PC-9 (cell line): ENCODE results near the gene ZNF609. TPM values are rescaled to one million over a fixed set of nuclear protein-coding genes. Genes with fewer than 3 reads are reported as not detected.

Source experiments
- BruUV-seq: library from RNA; stranded (reverse); fragments of 400-500 nt; replicated peaks from 2 replicates; lab custom pipeline; 2021; lab: Mats Ljungman, UMichigan
- CTCF ChIA-PET: fragments of 300-600 bp; sonication (Branson Sonifier 250); formaldehyde crosslinking; loops from one replicate; lab custom pipeline; 2022; ENCODE audit warnings: antibody characterized with exemption; lab: Charles Lee
- POLR2A ChIA-PET: fragments of 300-600 bp; sonication (Branson Sonifier 250); formaldehyde crosslinking; loops from one replicate; lab custom pipeline; 2022; ENCODE audit warnings: antibody characterized with exemption; ENCODE audit not compliant: unreplicated experiment; lab: Charles Lee
- DNase-seq, 2 experiments: peaks; one replicate each; pipeline versions ENCODE4 v3.0.0 to v3.0.0-alpha.2; 2015 to 2022; ENCODE audit warnings: mixed read lengths in 1 of 2
- H2AFZ ChIP-seq: fragments of 200-600 bp; sonication (generic); 2 replicates; pipeline ENCODE4 v1.8.1; 2017; ENCODE audit warnings: antibody characterized with exemption
- H3F3A ChIP-seq: fragments of 200-600 bp; sonication (generic); 2 replicates; pipeline ENCODE4 v1.8.1; 2017; ENCODE audit warnings: antibody characterized with exemption, mild to moderate bottlenecking, low read depth; ENCODE audit not compliant: insufficient read depth
- H3K27ac ChIP-seq: fragments of 200-600 bp; sonication (generic); 2 replicates; pipeline ENCODE4 v1.6.1; 2016; ENCODE audit warnings: mixed run types
- H3K27me3 ChIP-seq: fragments of 200-600 bp; sonication (generic); 2 replicates; pipeline ENCODE4 v1.6.1; 2016; ENCODE audit warnings: low read depth, mixed run types; ENCODE audit not compliant: insufficient read depth
- H3K36me3 ChIP-seq: fragments of 200-600 bp; sonication (generic); 2 replicates; pipeline ENCODE4 v1.6.1; 2016; ENCODE audit warnings: low read depth, mixed run types
- H3K4me1 ChIP-seq: fragments of 200-600 bp; sonication (generic); replicated peaks from 2 replicates; pipeline ENCODE4 v1.6.1; 2016; ENCODE audit warnings: mixed run types; ENCODE audit not compliant: insufficient read depth
- H3K4me2 ChIP-seq: fragments of 200-600 bp; sonication (generic); 2 replicates; pipeline ENCODE4 v1.6.1; 2017; ENCODE audit warnings: mixed run types
- H3K4me3 ChIP-seq: fragments of 200-600 bp; sonication (generic); 2 replicates; pipeline ENCODE4 v1.6.1; 2016; ENCODE audit warnings: mixed run types
- H3K79me2 ChIP-seq: fragments of 200-600 bp; sonication (generic); 2 replicates; pipeline ENCODE4 v1.6.1; 2017; ENCODE audit warnings: low read depth, mixed run types
- H3K9me2 ChIP-seq: fragments of 200-600 bp; sonication (generic); 2 replicates; pipeline ENCODE4 v1.8.1; 2017; ENCODE audit warnings: mild to moderate bottlenecking; ENCODE audit not compliant: insufficient read depth
- H3K9me3 ChIP-seq: fragments of 200-600 bp; sonication (generic); 2 replicates; pipeline ENCODE4 v1.8.1; 2016; ENCODE audit warnings: low read depth; ENCODE audit not compliant: insufficient read depth
- H4K20me1 ChIP-seq: fragments of 200-600 bp; sonication (generic); 2 replicates; pipeline ENCODE4 v1.8.1; 2017; ENCODE audit not compliant: insufficient read depth
- CTCF ChIP-seq: fragments of 200-600 bp; sonication (generic); conservative IDR thresholded peaks from 2 replicates; pipeline ENCODE4 v1.6.1; 2017; ENCODE audit warnings: mixed run types, antibody characterized with exemption, mild to moderate bottlenecking, moderate library complexity
- EZH2 ChIP-seq: fragments of 200-600 bp; sonication (generic); IDR thresholded peaks from 2 replicates; pipeline ENCODE4 v1.8.0; 2017; ENCODE audit warnings: antibody characterized with exemption, low read depth
- intact Hi-C: fragments of 100-400 bp; cut with micrococcal nuclease; formaldehyde crosslinking; loops from one replicate; pipeline ENCODE4 v1.10.0; 2022; ENCODE audit not compliant: unreplicated experiment
- total RNA-seq: library from RNA; stranded (reverse); gene quantifications from 2 replicates; pipeline ENCODE4 v1.2.3, GENCODE V29; 2021

Gene ZNF609
- total RNA-seq, 1 experiment from 2014 or later = 38.6 TPM

- POLR2A ChIA-PET = no interaction called here
- BruUV-seq = no TSS peak
Observed at GRCh38 chr15:64547275-64547674, 86.9 kb downstream of the ZNF609 start.

GRCh38 chr15:64548235-64548634 lies 87.9 kb downstream of the ZNF609 start:
- ChIA-PET CTCF (no interaction called here), POLR2A (no interaction called here)
- Histone ChIP-seq H3F3A (no peaks in the 10 kb centered on the region), H3K79me2 (peaks cover 45% of the 10 kb centered on the region), H3K36me3 (no peaks in the 10 kb centered on the region), H4K20me1 (peaks cover 7% of the 10 kb centered on the region), H3K9me2 (no peaks in the 10 kb centered on the region), H3K4me2 (no peak overlapping the region), H3K4me1 (peaks cover 5% of the 10 kb centered on the region; the same call in 1 of the 2 replicates), H3K9me3 (no peaks in the 10 kb centered on the region), H3K27ac (no peak overlapping the region; the same call in 1 of the 2 replicates), H2AFZ (no peak overlapping the region), H3K27me3 (no peaks in the 10 kb centered on the region), H3K4me3 (no peak overlapping the region)
- no peak for DNase-seq
- BruUV-seq = no TSS peak
- intact Hi-C loops = no loop called here
- TF ChIP-seq EZH2 = no peak
- TF ChIP-seq CTCF = no peak

More at GRCh38 chr15:64547275-64547674, 86.9 kb downstream of the ZNF609 start:
- peaks cover 37% of the 10 kb centered on the region for H3K79me2 ChIP-seq
- H3K27ac ChIP-seq = no peak overlapping the region
- no peaks in the 10 kb centered on the region for H3K9me3 ChIP-seq
- H3K9me2 ChIP-seq = no peaks in the 10 kb centered on the region
- TF ChIP-seq CTCF = no peak
- TF ChIP-seq EZH2 = no peak
- no peak overlapping the region for H3K4me2 ChIP-seq
- intact Hi-C loops = no loop called here
- H2AFZ ChIP-seq = no peak overlapping the region
- no peaks in the 10 kb centered on the region for H3K36me3 ChIP-seq
- H3K4me1 ChIP-seq = peaks cover 5% of the 10 kb centered on the region; the same call in 1 of the 2 replicates
- CTCF ChIA-PET = no interaction called here
- DNase-seq = no peak
- no peaks in the 10 kb centered on the region for H3K27me3 ChIP-seq
- H3F3A ChIP-seq = no peaks in the 10 kb centered on the region
- peaks cover 7% of the 10 kb centered on the region for H4K20me1 ChIP-seq
- H3K4me3 ChIP-seq = no peak overlapping the region

- Histone ChIP-seq H2AFZ (no peak overlapping the region), H3K4me3 (no peak overlapping the region), H3K4me2 (no peak overlapping the region), H3K9me3 (no peaks in the 10 kb centered on the region), H3K27me3 (no peaks in the 10 kb centered on the region), H3K27ac (no peak overlapping the region), H3F3A (no peaks in the 10 kb centered on the region), H3K36me3 (no peaks in the 10 kb centered on the region), H3K9me2 (no peaks in the 10 kb centered on the region), H3K4me1 (0 out of 2 replicates have a peak, but pooled peaks cover 5% of the 10 kb centered on the region), H4K20me1 (peaks cover 7% of the 10 kb centered on the region), H3K79me2 (peaks cover 51% of the 10 kb centered on the region)
- CTCF ChIA-PET = no interaction called here
- POLR2A ChIA-PET = no interaction called here
- TF ChIP-seq EZH2 = no peak
- TF ChIP-seq CTCF = no peak
- no peak for DNase-seq
- intact Hi-C loops = no loop called here
- no TSS peak for BruUV-seq
Observed at GRCh38 chr15:64549860-64550259, 89.5 kb downstream of the ZNF609 start.
